ENCODE measurements around the gene AP1S2.

DNA sequence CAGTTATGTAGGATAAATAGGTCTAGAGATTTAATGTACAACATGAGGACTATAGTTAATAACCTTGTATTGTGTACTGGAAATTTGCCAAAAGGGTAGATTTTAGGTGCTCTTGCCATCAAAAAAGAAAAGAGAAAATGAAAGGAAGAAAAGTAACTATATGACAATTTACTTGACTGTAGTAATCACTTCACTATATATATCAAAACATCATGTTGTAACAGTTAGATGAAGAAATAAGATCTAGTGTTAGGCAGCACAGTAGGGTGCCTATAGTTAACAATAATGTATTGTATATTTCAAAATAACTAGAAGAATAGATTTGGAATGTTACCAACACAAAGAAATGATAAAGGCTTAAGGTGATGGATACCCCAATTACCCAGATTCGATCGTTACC lies 35.9 kb upstream of the AP1S2 start:
- TF ChIP-seq POLR2A (IDR thresholded peaks at IDR 0.05) = no peak
- TF ChIP-seq, protein P1, sequence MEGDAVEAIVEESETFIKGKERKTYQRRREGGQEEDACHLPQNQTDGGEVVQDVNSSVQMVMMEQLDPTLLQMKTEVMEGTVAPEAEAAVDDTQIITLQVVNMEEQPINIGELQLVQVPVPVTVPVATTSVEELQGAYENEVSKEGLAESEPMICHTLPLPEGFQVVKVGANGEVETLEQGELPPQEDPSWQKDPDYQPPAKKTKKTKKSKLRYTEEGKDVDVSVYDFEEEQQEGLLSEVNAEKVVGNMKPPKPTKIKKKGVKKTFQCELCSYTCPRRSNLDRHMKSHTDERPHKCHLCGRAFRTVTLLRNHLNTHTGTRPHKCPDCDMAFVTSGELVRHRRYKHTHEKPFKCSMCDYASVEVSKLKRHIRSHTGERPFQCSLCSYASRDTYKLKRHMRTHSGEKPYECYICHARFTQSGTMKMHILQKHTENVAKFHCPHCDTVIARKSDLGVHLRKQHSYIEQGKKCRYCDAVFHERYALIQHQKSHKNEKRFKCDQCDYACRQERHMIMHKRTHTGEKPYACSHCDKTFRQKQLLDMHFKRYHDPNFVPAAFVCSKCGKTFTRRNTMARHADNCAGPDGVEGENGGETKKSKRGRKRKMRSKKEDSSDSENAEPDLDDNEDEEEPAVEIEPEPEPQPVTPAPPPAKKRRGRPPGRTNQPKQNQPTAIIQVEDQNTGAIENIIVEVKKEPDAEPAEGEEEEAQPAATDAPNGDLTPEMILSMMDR (IDR thresholded peaks at IDR 0.05) = no peak
